Neural crest cell (in vitro differentiated cells): Measurements from ENCODE around the gene RAP2B. TPM values are rescaled to one million over a fixed set of nuclear protein-coding genes. Genes with fewer than 3 reads are reported as not detected.

Experiments used
- DNase-seq: peaks from one replicate; pipeline ENCODE4 v3.0.0; 2021; ENCODE audit warnings: low read depth, mixed read lengths, low spot score
- H3K27ac Mint-ChIP-seq: one replicate; pipeline ENCODE4 v1.8.0; 2021; ENCODE audit warnings: mild to moderate bottlenecking, mixed read lengths; ENCODE audit not compliant: unreplicated experiment
- H3K27me3 Mint-ChIP-seq: 2 replicates; pipeline ENCODE4 v1.8.0; 2021; ENCODE audit warnings: low read depth, mild to moderate bottlenecking, mixed read lengths
- H3K36me3 Mint-ChIP-seq: 2 replicates; pipeline ENCODE4 v1.8.0; 2021; ENCODE audit warnings: low read depth, mild to moderate bottlenecking, mixed read lengths
- H3K4me1 Mint-ChIP-seq: 2 replicates; pipeline ENCODE4 v1.8.0; 2021; ENCODE audit warnings: mixed read lengths
- H3K4me3 Mint-ChIP-seq: one replicate; pipeline ENCODE4 v1.8.0; 2021; ENCODE audit warnings: mild to moderate bottlenecking, mixed read lengths
- H3K9me3 Mint-ChIP-seq: 2 replicates; pipeline ENCODE4 v1.8.0; 2021; ENCODE audit warnings: mixed read lengths
- total RNA-seq: library from RNA; stranded (reverse); gene quantifications from 2 replicates; pipeline ENCODE4 v1.2.1, GENCODE V29; 2021
- TF ChIP-seq, protein P1 (sequence below): fragments of 200-600 bp; sonication (generic); conservative IDR thresholded peaks from 2 replicates; pipeline ENCODE4 v1.5.0; 2021; ENCODE audit warnings: antibody characterized with exemption, mild to moderate bottlenecking

RAP2B gene
- total RNA-seq, 1 donor from 2014 or later, result 14.4 TPM

DNA sequence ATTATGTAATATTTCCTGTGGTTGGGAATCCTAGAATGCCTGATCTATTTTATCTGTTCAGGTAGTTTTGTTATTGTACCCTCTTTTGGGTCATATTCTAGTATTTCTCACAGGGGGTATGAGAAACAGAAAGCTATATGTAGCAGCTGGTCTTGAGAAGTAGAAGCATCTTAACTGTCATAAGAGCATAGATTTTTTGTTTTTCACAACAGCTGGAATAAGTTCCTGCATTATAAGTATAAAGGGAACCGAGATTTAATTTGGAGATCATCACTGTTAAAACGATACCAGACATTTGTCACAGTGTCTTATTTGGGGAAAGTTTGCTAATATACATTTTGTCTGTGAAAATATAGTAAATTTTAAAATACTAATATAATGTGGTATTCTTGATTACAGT is 4.8 kb downstream of the RAP2B start:
- H3K4me1 Mint-ChIP-seq, result peaks cover 37% of the 10 kb centered on the region
- H3K9me3 Mint-ChIP-seq, result no peaks in the 10 kb centered on the region
- TF ChIP-seq, protein P1, sequence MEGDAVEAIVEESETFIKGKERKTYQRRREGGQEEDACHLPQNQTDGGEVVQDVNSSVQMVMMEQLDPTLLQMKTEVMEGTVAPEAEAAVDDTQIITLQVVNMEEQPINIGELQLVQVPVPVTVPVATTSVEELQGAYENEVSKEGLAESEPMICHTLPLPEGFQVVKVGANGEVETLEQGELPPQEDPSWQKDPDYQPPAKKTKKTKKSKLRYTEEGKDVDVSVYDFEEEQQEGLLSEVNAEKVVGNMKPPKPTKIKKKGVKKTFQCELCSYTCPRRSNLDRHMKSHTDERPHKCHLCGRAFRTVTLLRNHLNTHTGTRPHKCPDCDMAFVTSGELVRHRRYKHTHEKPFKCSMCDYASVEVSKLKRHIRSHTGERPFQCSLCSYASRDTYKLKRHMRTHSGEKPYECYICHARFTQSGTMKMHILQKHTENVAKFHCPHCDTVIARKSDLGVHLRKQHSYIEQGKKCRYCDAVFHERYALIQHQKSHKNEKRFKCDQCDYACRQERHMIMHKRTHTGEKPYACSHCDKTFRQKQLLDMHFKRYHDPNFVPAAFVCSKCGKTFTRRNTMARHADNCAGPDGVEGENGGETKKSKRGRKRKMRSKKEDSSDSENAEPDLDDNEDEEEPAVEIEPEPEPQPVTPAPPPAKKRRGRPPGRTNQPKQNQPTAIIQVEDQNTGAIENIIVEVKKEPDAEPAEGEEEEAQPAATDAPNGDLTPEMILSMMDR, result no peak
- H3K27ac Mint-ChIP-seq, result no peak overlapping the region
- no peak overlapping the region for H3K4me3 Mint-ChIP-seq
- DNase-seq, result no peak
- H3K27me3 Mint-ChIP-seq, result no peaks in the 10 kb centered on the region
- no peaks in the 10 kb centered on the region for H3K36me3 Mint-ChIP-seq

DNA sequence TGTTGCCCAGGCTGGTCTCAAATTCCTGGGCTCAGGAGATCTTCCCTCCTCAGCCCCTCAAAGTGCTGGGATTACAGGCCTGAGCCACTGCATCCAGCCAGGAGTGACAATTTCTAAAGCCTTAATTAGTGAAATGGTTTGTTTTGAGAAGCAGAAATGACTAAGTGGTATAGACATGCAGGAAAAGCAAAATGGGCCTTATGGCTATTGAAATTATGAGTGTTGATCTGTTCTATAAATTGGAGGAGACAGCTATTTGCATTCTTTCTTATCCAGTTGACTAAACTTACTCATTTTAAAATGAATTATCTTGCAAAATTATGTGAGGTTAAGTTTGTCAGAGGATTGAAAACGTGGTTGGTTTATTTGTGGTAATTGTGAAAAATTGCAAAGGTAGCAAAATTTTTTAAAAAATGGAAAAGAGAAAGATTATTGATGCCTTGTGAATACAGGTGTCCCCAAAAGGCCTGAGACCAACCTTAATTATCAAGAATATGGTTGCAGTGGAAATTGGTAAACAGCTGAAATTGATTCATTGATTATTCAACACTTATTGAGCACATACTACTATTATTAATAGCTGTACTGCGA is 7.9 kb downstream of the RAP2B start:
- H3K4me3 Mint-ChIP-seq, result no peak overlapping the region
- H3K27me3 Mint-ChIP-seq, result no peaks in the 10 kb centered on the region
- H3K36me3 Mint-ChIP-seq, result no peaks in the 10 kb centered on the region
- H3K4me1 Mint-ChIP-seq, result peaks cover 19% of the 10 kb centered on the region
- H3K27ac Mint-ChIP-seq, result no peak overlapping the region
- TF ChIP-seq, protein P1, result no peak
- no peaks in the 10 kb centered on the region for H3K9me3 Mint-ChIP-seq
- no peak for DNase-seq

DNA sequence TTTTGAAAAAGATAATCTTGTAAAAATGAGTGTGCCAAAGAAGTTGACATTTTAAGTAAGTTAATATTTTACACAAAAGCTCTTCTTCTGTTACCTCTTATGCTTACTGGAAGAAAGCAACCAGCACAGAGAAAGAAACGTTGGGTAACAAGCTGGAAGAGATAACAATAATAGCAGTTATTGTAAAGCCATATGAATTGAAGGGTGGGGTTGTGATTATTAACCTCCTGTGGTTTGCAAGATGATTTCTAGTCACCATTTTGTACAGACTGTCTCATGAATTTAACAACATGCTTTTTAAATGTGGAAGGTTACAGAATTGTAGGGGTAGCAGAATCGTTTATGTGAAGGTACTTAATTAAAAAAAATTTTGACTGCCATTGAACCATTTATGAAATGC is 9.2 kb downstream of the RAP2B start:
- peaks cover 6% of the 10 kb centered on the region for H3K4me1 Mint-ChIP-seq

DNA sequence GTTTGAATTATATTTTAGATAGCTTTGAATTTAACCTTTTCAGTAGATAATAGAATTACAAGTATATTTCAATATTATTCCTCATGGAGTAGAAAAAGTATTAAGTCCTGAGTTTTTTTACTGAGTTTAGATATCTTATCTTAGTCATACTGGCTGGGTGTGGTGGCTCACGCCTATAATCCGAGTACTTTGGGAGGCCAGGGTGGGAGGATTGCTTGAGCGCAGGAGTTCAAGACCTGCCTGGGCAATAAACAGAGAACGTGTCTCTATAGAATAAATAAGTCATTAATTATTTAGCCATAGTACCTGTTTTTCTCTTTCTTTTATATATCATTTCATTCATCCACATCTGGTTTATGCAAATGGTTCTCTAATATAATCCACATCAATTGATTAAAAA is 9.9 kb downstream of the RAP2B start:
- no peaks in the 10 kb centered on the region for H3K36me3 Mint-ChIP-seq
- TF ChIP-seq, protein P1, result no peak
- H3K27ac Mint-ChIP-seq, result no peak overlapping the region

More for the DNA sequence above, 9.2 kb downstream of the RAP2B start:
- no peak overlapping the region for H3K27ac Mint-ChIP-seq
- no peaks in the 10 kb centered on the region for H3K36me3 Mint-ChIP-seq
- TF ChIP-seq, protein P1, result no peak
- no peaks in the 10 kb centered on the region for H3K9me3 Mint-ChIP-seq
- no peak overlapping the region for H3K4me3 Mint-ChIP-seq
- no peaks in the 10 kb centered on the region for H3K27me3 Mint-ChIP-seq
- no peak for DNase-seq

DNA sequence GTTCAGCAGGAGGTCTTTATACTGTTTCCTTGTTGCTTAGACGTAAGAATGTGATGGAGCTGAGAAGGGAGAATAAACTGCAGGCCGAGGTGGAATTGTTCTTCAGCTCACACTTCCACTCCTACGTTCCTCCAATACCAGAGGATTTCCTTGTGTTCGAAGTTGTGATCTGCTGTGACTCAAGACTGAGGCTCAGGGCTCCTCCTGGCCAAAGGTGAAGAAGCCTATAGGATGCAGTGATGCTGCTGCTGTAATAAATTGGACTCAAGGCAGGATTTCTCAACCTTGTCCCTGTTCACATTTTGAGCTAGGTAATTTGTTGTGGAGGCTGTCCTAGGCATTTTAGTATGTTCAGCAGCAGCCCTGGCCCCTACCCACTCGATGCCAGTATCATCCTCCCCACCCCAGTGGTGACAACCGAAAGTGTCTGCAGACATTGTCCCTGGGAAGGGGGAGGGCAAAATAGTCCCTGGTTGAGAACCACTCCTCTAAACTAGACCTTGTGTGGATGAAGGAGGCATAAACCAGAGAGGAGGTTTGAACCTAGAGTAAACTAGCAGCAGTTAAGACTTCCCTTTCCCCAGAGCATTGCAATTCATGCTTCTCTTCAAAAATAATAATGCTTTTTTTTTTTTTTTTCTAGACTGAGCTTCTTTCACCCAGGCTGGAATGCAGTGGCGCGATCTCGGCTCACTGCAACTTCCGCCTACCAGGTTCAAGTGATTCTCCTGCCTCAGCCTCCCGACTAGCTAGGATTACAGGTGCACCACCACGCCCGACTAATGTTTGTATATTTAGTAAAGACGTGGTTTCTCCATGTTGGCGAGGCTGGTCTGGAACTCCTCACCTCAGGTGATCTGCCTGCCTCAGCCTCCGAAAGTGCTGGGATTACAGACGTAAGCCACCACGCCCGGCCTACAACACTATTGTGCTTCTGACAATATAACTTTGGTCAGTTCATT is 11.1 kb downstream of the RAP2B start:
- Mint-ChIP-seq H3K36me3 (no peaks in the 10 kb centered on the region), H3K4me1 (no peaks in the 10 kb centered on the region), H3K27me3 (no peaks in the 10 kb centered on the region), H3K4me3 (no peak overlapping the region), H3K27ac (no peak overlapping the region), H3K9me3 (no peaks in the 10 kb centered on the region)
- no peak for DNase-seq
- TF ChIP-seq, protein P1, result no peak

More for the DNA sequence above, 9.9 kb downstream of the RAP2B start:
- DNase-seq, result no peak
- Mint-ChIP-seq H3K9me3 (no peaks in the 10 kb centered on the region), H3K4me3 (no peak overlapping the region), H3K27me3 (no peaks in the 10 kb centered on the region), H3K4me1 (no peaks in the 10 kb centered on the region)
